HepG2 (cell line): Measurements from ENCODE around the gene PAPOLA.

Source experiments
- NR2C2 ChIP-seq: sonication (generic); formaldehyde crosslinking; IDR thresholded peaks from 2 replicates; pipeline ENCODE4 v1.4.0; 2020; ENCODE audit warnings: missing genetic modification reagents, mild to moderate bottlenecking, moderate library complexity, borderline replicate concordance
- ZNF407 ChIP-seq: sonication (generic); formaldehyde crosslinking; IDR thresholded peaks from one replicate; pipeline ENCODE4 v1.5.1; 2020; ENCODE audit warnings: mild to moderate bottlenecking, missing genetic modification reagents; ENCODE audit errors: not compliant biosample characterization

DNA sequence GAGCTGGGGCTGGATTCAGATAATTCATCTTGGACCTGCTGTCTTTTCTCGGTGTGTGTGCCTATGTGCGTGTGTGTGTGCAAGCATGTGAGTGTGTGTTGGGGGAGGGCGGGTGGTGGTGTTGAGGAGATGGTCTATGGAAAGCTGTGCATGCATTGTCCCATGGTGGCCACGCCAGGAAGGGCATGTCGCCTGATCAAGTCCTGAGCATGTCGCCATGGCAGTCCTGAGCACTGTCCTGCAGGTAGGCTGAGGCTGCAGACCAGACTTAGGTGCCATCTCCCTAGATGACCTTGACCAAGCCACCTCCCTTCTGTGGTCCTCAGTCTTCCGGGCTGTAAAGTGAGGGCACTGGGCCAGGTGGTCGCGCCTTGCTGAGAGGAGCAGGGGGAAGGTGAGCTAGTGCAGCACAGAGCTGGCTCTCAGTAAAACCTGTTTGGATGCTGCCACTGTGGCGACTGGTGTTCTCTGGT, 81.4 kb downstream of the PAPOLA start:
- TF ChIP-seq ZNF407 (no peak), NR2C2 (CRISPR knock-in tag) (no peak)
